ENCODE data around the gene ZNF334. TPM values are rescaled to one million over a fixed set of nuclear protein-coding genes. Genes with fewer than 3 reads are reported as not detected.

Gene ZNF334
- polyA plus RNA-seq, 1 donor (not counting 4 experiments of a cell fraction or from before 2014, with no cell fraction given) = 1.3 TPM

GRCh38 chr20:46553926-46554325 is 40.6 kb upstream of the ZNF334 start:
- no peaks in the 10 kb centered on the region for H4K20me1 ChIP-seq (ENCODE audit: control insufficient read depth, extremely low read depth, insufficient read depth, low read length)
- no peaks in the 10 kb centered on the region for H3K4me1 ChIP-seq (ENCODE audit: control insufficient read depth, extremely low read depth, insufficient read depth, low read length)
- H3K27me3 ChIP-seq (ENCODE audit: control insufficient read depth, extremely low read depth, insufficient read depth, low read length) = peaks cover 6% of the 10 kb centered on the region
- H3K9me1 ChIP-seq (ENCODE audit: control insufficient read depth, extremely low read depth, insufficient read depth, low read length) = no peaks in the 10 kb centered on the region
- no peaks in the 10 kb centered on the region for H3K9me3 ChIP-seq (ENCODE audit: control insufficient read depth, low read depth, low read length)
- dilution Hi-C loops (cut with MboI; ENCODE audit: extremely low pct_ligation_motif_present, low sequenced_read_pairs) = no loop called here
- H3K4me2 ChIP-seq (ENCODE audit: control insufficient read depth, extremely low read depth, insufficient read depth, low read depth, low read length) = no peak overlapping the region
- H3K4me3 ChIP-seq (ENCODE audit: control insufficient read depth in 2 of 3, extremely low read depth in 1 of 3, insufficient read depth in 2 of 3, low read depth in 1 of 3, low read length in 3 of 3) = no peak overlapping the region
- H3K79me2 ChIP-seq (ENCODE audit: control insufficient read depth, insufficient read depth, low read length) = no peaks in the 10 kb centered on the region
- DNase-seq (ENCODE audit: low read depth, low spot score) = no peak
- H3K27ac ChIP-seq (ENCODE audit: control insufficient read depth, insufficient read depth, low read length) = no peak overlapping the region
- TF ChIP-seq EZH2 (IDR thresholded peaks at IDR 0.05; ENCODE audit: low read length) = no peak
- no peak for TF ChIP-seq CTCF (optimal IDR thresholded peaks at IDR 0.05 in 1 of 3, IDR thresholded peaks at IDR 0.05 in 1 of 3, conservative IDR thresholded peaks at IDR 0.05 in 1 of 3; ENCODE audit: extremely low read depth in 1 of 3, insufficient read depth in 2 of 3, low read length in 3 of 3)
- H3K36me3 ChIP-seq (ENCODE audit: control insufficient read depth in 2 of 2, extremely low read depth in 1 of 2, insufficient read depth in 2 of 2, low read length in 2 of 2) = no peaks in the 10 kb centered on the region
- H2AFZ ChIP-seq (ENCODE audit: control insufficient read depth, low read length) = no peak overlapping the region
- no peak for FAIRE-seq
- no peak overlapping the region for H3K9ac ChIP-seq (ENCODE audit: control insufficient read depth, extremely low read depth, insufficient read depth, low read length)

- Histone ChIP-seq H3K9me3 (ENCODE audit: control insufficient read depth, low read depth, low read length) (no peaks in the 10 kb centered on the region), H3K9me1 (ENCODE audit: control insufficient read depth, extremely low read depth, insufficient read depth, low read length) (no peaks in the 10 kb centered on the region), H3K4me1 (ENCODE audit: control insufficient read depth, extremely low read depth, insufficient read depth, low read length) (no peaks in the 10 kb centered on the region), H3K27ac (ENCODE audit: control insufficient read depth, insufficient read depth, low read length) (no peak overlapping the region), H3K79me2 (ENCODE audit: control insufficient read depth, insufficient read depth, low read length) (no peaks in the 10 kb centered on the region), H2AFZ (ENCODE audit: control insufficient read depth, low read length) (no peak overlapping the region), H4K20me1 (ENCODE audit: control insufficient read depth, extremely low read depth, insufficient read depth, low read length) (no peaks in the 10 kb centered on the region), H3K4me3 (ENCODE audit: control insufficient read depth in 2 of 3, extremely low read depth in 1 of 3, insufficient read depth in 2 of 3, low read depth in 1 of 3, low read length in 3 of 3) (no peak overlapping the region), H3K4me2 (ENCODE audit: control insufficient read depth, extremely low read depth, insufficient read depth, low read depth, low read length) (no peak overlapping the region), H3K9ac (ENCODE audit: control insufficient read depth, extremely low read depth, insufficient read depth, low read length) (no peak overlapping the region), H3K36me3 (ENCODE audit: control insufficient read depth in 2 of 2, extremely low read depth in 1 of 2, insufficient read depth in 2 of 2, low read length in 2 of 2) (no peaks in the 10 kb centered on the region), H3K27me3 (ENCODE audit: control insufficient read depth, extremely low read depth, insufficient read depth, low read length) (peaks cover 6% of the 10 kb centered on the region)
- DNase-seq (ENCODE audit: low read depth, low spot score) (no peak), FAIRE-seq (no peak)
- dilution Hi-C loops (cut with MboI; ENCODE audit: extremely low pct_ligation_motif_present, low sequenced_read_pairs) = no loop called here
- TF ChIP-seq CTCF (optimal IDR thresholded peaks at IDR 0.05 in 1 of 3, IDR thresholded peaks at IDR 0.05 in 1 of 3, conservative IDR thresholded peaks at IDR 0.05 in 1 of 3; ENCODE audit: extremely low read depth in 1 of 3, insufficient read depth in 2 of 3, low read length in 3 of 3) (no peak), EZH2 (IDR thresholded peaks at IDR 0.05; ENCODE audit: low read length) (no peak)
These were observed 39.4 kb upstream of the ZNF334 start for GRCh38 chr20:46552460-46553420.
